Neural cell (in vitro differentiated cells): ENCODE results near the gene SULT1C3. TPM values are rescaled to one million over a fixed set of nuclear protein-coding genes. Genes with fewer than 3 reads are reported as not detected.

Experiments used
- H2AFZ ChIP-seq: fragments of 200-600, 300-800 bp; sonication (generic), shearing (Covaris generic); 2 replicates; pipeline ENCODE4 v1.6.0; 2014; ENCODE audit warnings: low read depth, mild to moderate bottlenecking, antibody characterized with exemption, low read length, moderate library complexity
- H3F3A ChIP-seq: fragments of 200-600 bp; shearing (Covaris generic); 2 replicates; pipeline ENCODE4 v1.6.1; 2016; ENCODE audit warnings: mild to moderate bottlenecking, moderate library complexity, mixed read lengths, antibody characterized with exemption, low read length; ENCODE audit not compliant: insufficient read depth, poor library complexity, severe bottlenecking
- H3K27ac ChIP-seq: fragments of 200-600, 300-800 bp; sonication (generic), shearing (Covaris generic); 2 replicates; pipeline ENCODE4 v1.5.1; 2014; ENCODE audit warnings: mild to moderate bottlenecking, low read length, moderate library complexity
- H3K27me3 ChIP-seq: fragments of 300-800, 200-600 bp; sonication (generic), shearing (Covaris generic); 2 replicates; pipeline ENCODE4 v1.6.0; 2014; ENCODE audit warnings: mild to moderate bottlenecking, low read depth, low read length, moderate library complexity; ENCODE audit not compliant: insufficient read depth
- H3K36me3 ChIP-seq: fragments of 300-800, 200-600 bp; sonication (generic), shearing (Covaris generic); 2 replicates; pipeline ENCODE4 v1.5.1; 2014; ENCODE audit warnings: mild to moderate bottlenecking, antibody characterized with exemption, low read length, moderate library complexity; ENCODE audit not compliant: insufficient read depth
- H3K4me2 ChIP-seq: fragments of 300-800, 200-600 bp; sonication (generic), shearing (Covaris generic); 2 replicates; pipeline ENCODE4 v1.6.0; 2014; ENCODE audit warnings: mild to moderate bottlenecking, low read length
- H3K4me3 ChIP-seq: fragments of 300-800, 200-600 bp; sonication (generic), shearing (Covaris generic); 2 replicates; pipeline ENCODE4 v1.5.1; 2014; ENCODE audit warnings: mild to moderate bottlenecking, low read length, moderate library complexity
- H3K79me2 ChIP-seq: fragments of 200-600 bp; shearing (Covaris generic); replicated peaks from 2 replicates; pipeline ENCODE4 v1.6.0; 2014; ENCODE audit warnings: mild to moderate bottlenecking, low read length, moderate library complexity; ENCODE audit not compliant: insufficient read depth
- H3K9ac ChIP-seq: fragments of 300-800, 200-600 bp; sonication (generic), shearing (Covaris generic); 2 replicates; pipeline ENCODE4 v1.6.1; 2016; ENCODE audit warnings: mild to moderate bottlenecking, low read length, mixed read lengths
- H3K9me2 ChIP-seq: fragments of 200-600 bp; shearing (Covaris generic); 2 replicates; pipeline ENCODE4 v1.6.1; 2016; ENCODE audit warnings: mild to moderate bottlenecking, low read length, mixed read lengths; ENCODE audit not compliant: insufficient read depth
- H3K9me3 ChIP-seq: fragments of 200-600, 300-800 bp; sonication (generic), shearing (Covaris generic); 2 replicates; pipeline ENCODE4 v1.6.1; 2016; ENCODE audit warnings: mild to moderate bottlenecking, mixed run types, low read length, moderate library complexity, mixed read lengths
- H4K20me1 ChIP-seq: fragments of 200-600 bp; shearing (Covaris generic); 2 replicates; pipeline ENCODE4 v1.6.1; 2016; ENCODE audit warnings: mild to moderate bottlenecking, mixed run types; ENCODE audit not compliant: insufficient read depth
- CTCF ChIP-seq: fragments of 450-650 bp; IDR thresholded peaks from 2 replicates; pipeline ENCODE4 v1.5.1; 2014; ENCODE audit warnings: antibody characterized with exemption, mild to moderate bottlenecking, moderate library complexity; ENCODE audit not compliant: poor library complexity, severe bottlenecking
- EP300 ChIP-seq: fragments of 450-650 bp; conservative IDR thresholded peaks from 2 replicates; pipeline ENCODE4 v1.6.1; 2014; ENCODE audit warnings: antibody characterized with exemption, mild to moderate bottlenecking, moderate library complexity; ENCODE audit not compliant: poor library complexity, severe bottlenecking
- EZH2 ChIP-seq: fragments of 200-600, 300-800 bp; shearing (Covaris generic), sonication (generic); IDR thresholded peaks from 2 replicates; pipeline ENCODE4 v1.6.1; 2014; ENCODE audit warnings: antibody characterized with exemption, low read length, borderline replicate concordance, mild to moderate bottlenecking; ENCODE audit not compliant: insufficient read depth, poor library complexity, severe bottlenecking
- MXI1 ChIP-seq: fragments of 450-650 bp; conservative IDR thresholded peaks from 2 replicates; pipeline ENCODE4 v1.6.1; 2014; ENCODE audit warnings: antibody characterized with exemption, mild to moderate bottlenecking; ENCODE audit not compliant: poor library complexity, severe bottlenecking
- POLR2AphosphoS5 ChIP-seq: IDR thresholded peaks from 2 replicates; pipeline ENCODE4 v1.6.1; 2012
- RAD21 ChIP-seq: fragments of 450-650 bp; conservative IDR thresholded peaks from 2 replicates; pipeline ENCODE4 v1.6.1; 2014; ENCODE audit warnings: antibody characterized with exemption, mild to moderate bottlenecking, moderate library complexity
- REST ChIP-seq: IDR thresholded peaks from 2 replicates; pipeline ENCODE4 v1.6.1; 2012; ENCODE audit warnings: borderline replicate concordance
- SMC3 ChIP-seq: fragments of 450-650 bp; conservative IDR thresholded peaks from 2 replicates; pipeline ENCODE4 v1.6.1; 2014; ENCODE audit warnings: antibody characterized with exemption, mild to moderate bottlenecking, moderate library complexity; ENCODE audit not compliant: poor library complexity
- TAF1 ChIP-seq: IDR thresholded peaks from 2 replicates; pipeline ENCODE4 v1.6.1; 2012; ENCODE audit warnings: low read depth
- polyA plus RNA-seq: library from polyadenylated mRNA; depleted of rRNA; stranded (reverse); fragments of >200 nt; gene quantifications from 2 replicates; pipeline ENCODE4 v1.2.3, GENCODE V29; 2014

SULT1C3 gene
- polyA plus RNA-seq, 1 donor from 2014 or later, result not detected

GRCh38 chr2:108268001-108268400, 28.2 kb downstream of the SULT1C3 start:
- H3K79me2 ChIP-seq, result no peaks in the 10 kb centered on the region
- no peak overlapping the region for H3K4me2 ChIP-seq
- no peak overlapping the region for H3K27ac ChIP-seq

GRCh38 chr2:108270346-108270745, 30.6 kb downstream of the SULT1C3 start:
- Histone ChIP-seq H3K36me3 (no peaks in the 10 kb centered on the region), H3F3A (no peaks in the 10 kb centered on the region), H3K27me3 (no peaks in the 10 kb centered on the region)

More at GRCh38 chr2:108268001-108268400, 28.2 kb downstream of the SULT1C3 start:
- Histone ChIP-seq H3F3A (no peaks in the 10 kb centered on the region), H3K9me2 (no peaks in the 10 kb centered on the region), H2AFZ (no peak overlapping the region), H3K4me3 (no peak overlapping the region), H3K9ac (no peak overlapping the region), H3K9me3 (no peaks in the 10 kb centered on the region), H4K20me1 (no peaks in the 10 kb centered on the region), H3K27me3 (no peaks in the 10 kb centered on the region), H3K36me3 (no peaks in the 10 kb centered on the region)
- TF ChIP-seq MXI1, result no peak
- TF ChIP-seq POLR2AphosphoS5, result no peak
- TF ChIP-seq SMC3, result no peak
- no peak for TF ChIP-seq RAD21
- no peak for TF ChIP-seq TAF1
- TF ChIP-seq CTCF, result no peak
- no peak for TF ChIP-seq REST
- TF ChIP-seq EZH2, result no peak
- no peak for TF ChIP-seq EP300

More at GRCh38 chr2:108270346-108270745, 30.6 kb downstream of the SULT1C3 start:
- no peaks in the 10 kb centered on the region for H3K79me2 ChIP-seq
- H3K9me2 ChIP-seq, result no peaks in the 10 kb centered on the region
- H3K9me3 ChIP-seq, result no peaks in the 10 kb centered on the region
- no peak overlapping the region for H3K4me2 ChIP-seq
- TF ChIP-seq TAF1, result no peak
- no peak for TF ChIP-seq SMC3
- TF ChIP-seq EZH2, result no peak
- no peaks in the 10 kb centered on the region for H4K20me1 ChIP-seq
- no peak overlapping the region for H3K27ac ChIP-seq
- H2AFZ ChIP-seq, result no peak overlapping the region
- H3K9ac ChIP-seq, result no peak overlapping the region
- no peak overlapping the region for H3K4me3 ChIP-seq
